Measurements from ENCODE around the gene PCSK5. TPM values are rescaled to one million over a fixed set of nuclear protein-coding genes. Genes with fewer than 3 reads are reported as not detected.
"Not testable (repeated sequence)": the region's sequence is repeated elsewhere in the genome, so short reads cannot be mapped to it uniquely, and the experiment has no call there.

The PCSK5 gene
- total RNA-seq, 1 experiment from 2014 or later, result 0.48 TPM

DNA sequence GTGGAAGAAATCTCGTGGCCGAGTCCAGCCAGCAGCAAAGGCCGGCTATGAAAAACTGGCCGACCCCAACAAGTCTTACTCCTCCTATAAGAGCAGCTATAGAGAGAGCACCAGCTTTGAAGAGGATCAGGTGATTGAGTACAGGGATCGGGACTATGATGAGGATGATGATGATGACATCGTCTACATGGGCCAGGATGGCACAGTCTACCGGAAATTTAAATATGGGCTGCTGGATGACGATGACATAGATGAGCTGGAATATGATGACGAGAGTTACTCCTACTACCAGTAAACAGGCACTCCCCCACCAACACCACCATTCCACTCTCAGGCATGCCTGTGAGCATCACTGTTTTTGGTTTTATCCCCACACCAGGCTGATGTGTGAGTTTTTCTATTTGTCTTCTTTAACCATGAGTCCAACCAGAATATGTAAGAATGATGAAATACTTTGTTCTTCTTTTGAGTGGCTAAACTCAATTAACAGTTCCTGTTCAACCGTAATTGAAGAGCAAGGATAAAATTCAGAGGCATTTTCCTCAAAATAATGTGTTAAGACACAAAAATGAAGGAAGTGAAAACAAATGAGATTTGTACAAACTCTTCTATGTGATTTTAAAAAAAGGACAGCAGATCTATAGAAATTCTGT is 468.3 kb downstream of the PCSK5 start:
- DNase-seq (ENCODE audit: low spot score), result no peak

DNA sequence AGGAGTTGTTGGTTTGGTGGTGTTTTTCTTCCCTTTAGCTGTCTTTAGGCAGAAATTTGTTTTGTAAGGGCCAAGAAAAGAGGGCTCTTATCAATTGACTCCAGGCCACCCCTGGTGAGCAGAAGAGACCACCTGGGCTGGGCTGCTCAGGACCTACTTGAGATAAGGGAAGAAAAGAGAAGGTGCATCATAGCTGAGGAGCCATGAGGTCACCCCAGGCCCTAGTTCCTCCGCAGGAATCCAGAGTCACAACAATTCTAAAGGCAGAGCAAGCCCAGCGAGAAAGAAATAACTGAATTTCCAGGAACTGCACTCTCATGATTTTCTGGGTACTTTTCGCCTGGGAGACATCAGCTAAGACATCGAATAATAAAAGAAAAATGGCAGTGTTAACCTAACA is 468.9 kb downstream of the PCSK5 start:
- DNase-seq (ENCODE audit: low spot score), result no peak

DNA sequence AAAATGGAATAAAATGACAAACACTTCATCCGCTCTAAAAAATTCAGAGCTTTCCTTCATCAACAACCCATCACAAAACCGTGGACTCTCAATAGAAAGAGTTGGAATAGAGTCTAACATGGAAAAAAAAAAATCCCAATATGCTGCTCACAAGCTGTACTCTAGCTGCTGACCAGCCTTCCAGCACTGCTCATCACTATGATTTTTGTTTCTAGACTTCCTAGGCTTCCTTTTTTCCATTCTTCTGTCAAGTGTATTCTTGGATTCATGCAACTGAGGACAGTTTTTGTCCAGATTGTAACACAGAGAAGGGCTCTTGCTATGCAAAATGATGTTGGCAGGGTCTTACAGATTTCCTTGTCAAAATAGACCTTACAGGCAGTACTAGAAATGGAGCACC is 469.3 kb downstream of the PCSK5 start:
- DNase-seq (ENCODE audit: low spot score), result no peak

DNA sequence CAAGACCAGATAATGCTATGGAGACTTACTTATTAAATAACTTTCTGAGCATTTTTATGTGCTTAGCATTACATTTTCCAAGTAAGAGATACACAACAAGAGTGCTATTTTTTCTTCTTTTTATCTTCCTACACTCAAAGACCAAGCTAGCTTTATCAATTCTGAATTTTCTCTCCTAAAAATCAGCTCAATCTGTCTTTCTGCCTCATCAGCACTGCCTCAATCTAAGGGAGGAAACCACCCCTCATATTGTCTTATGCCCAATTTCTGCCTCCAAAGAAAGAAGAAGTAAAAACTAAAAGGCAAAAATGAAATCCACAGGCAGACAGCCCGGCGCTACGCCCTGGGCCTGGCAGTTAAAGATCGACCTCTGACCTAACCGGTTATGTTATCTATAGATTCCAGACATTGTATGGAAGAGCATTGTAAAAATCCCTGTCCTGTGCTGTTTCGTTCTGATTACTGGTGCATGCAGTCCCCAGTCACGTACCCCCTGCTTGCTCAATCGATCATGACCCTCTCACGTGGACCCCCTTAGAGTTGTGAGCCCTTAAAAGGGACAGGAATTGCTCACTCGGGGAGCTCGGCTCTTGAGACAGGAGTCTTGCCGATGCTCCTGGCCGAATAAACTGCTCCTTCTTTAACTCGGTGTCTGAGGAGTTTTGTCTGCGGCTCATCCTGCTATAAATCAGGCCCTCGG is 472.0 kb downstream of the PCSK5 start:
- DNase-seq (ENCODE audit: low spot score), result not testable (repeated sequence)

DNA sequence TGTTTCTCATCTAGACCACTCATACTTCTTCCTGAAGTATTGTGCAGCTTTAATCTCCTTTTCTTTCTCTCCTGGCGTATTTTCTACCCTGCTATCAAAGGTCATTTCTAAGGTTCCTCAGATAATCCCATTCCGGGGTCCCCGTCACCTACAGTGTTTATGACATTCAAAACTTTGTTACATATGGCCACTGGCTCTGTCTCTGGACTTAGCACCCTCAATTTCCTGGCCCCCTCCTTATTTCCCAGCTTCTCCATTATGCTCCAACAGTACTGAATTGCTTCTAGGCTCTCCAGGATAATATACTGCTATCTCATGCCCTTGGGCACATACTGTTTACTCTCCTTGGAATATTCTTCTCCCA is 472.5 kb downstream of the PCSK5 start:
- no peak for DNase-seq (ENCODE audit: low spot score)

DNA sequence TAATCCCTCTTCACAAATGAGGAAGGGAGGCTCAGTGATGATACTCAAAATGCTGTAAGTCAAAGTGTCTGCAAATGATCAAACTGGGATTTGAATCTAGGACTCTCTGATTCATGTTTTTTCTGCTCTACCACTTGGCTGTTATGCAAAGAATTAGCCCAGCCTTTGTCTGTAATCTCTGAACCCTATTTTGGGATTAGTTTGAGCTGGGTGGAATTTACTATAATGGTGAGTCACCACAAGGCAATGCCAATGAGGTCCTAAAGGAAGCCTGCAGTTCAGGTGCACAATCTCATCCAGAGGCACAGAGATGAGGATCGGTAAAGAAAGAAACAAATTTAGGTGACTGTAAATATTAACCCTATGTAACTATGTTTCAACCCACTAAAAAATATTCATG is 474.6 kb downstream of the PCSK5 start:
- DNase-seq (ENCODE audit: low spot score), result peak; percentile 71

DNA sequence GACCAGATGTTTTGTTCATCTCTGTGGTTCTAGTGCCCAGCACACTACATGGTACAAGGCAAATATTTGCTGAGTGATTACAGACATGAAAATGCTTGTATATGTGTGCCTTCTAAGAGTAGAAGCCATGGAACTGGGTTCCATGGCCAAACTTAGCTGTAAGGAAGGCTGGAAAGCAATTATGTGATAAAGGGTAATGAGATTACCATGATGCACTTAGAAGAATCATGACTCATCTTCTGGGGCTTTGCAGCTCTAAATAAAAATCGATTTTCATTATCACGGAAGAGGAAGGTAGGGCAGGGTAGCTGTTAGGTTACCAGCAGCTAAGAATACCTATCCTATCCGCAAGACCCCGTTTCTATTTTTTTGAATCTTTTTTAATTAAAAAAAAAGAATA is 475.8 kb downstream of the PCSK5 start:
- DNase-seq (ENCODE audit: low spot score), result no peak

DNA sequence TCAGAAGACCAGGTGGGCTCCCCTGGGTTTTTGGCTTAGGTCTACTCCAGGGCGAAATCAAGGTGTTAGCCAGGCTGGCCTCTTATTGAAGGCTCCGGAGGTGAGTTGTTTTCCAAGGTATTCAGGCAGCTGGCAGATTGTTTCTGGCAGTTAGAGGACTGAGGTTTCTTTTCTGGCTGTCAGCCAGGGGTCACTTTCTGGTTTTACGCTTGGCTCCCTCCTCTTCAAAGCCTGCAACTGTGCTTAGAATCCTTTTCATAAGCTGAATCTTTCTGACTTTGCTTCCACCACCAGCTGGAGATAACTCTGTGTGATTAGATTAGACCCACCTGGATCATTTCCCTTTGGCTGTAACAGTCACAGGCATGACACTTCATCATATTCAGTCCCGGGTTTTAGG is 479.1 kb downstream of the PCSK5 start:
- peak; percentile 76 for DNase-seq (ENCODE audit: low spot score)

DNA sequence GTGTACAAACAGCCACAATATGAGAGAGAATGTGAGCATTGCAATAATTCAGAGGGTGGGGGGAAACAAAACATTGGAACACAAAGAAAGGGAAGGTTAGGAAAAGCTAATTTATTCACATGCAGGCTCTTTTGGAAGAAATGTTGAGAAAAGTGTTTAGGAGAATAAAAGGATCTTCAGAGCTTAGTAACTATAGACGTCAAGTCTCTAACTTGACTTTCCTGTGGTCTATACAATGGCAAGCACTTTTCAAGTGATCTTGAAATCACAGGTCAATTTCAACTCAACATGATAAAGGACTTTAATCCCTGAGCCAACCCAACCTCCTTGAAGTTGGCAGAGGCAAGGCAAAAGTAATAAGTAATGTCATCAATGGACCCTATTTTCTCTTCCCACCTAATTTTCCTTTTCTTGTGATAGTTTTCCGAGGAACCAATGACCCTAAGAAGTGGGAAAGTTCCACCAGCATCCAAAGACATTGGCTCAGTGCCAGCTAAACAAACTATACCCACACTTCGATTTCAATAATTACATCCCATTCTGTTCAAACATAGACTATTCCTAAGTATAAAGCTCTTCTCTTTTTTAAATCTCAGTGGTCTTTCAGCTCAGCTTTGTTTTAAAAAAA is 480.0 kb downstream of the PCSK5 start:
- no peak for DNase-seq (ENCODE audit: low spot score)

DNA sequence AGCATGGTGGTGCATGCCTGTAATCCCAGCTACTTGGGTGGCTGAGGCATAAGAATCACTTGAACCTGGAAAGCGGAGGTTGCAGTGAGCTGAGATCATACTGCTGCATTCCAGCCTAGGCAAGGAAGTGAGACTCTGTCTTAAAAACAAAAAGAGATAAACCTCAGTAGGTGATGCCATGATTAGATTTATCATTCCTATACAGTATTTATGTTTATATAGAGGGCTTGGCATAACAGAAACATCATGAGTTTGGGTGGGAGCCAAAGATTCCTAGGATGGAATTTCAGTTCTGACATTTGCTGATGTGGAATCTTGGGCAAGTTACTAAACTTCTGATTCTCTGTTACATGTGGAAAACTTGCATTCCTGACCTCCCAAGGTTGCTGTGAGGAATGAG is 481.4 kb downstream of the PCSK5 start:
- peak; percentile 65 for DNase-seq (ENCODE audit: low spot score)

DNA sequence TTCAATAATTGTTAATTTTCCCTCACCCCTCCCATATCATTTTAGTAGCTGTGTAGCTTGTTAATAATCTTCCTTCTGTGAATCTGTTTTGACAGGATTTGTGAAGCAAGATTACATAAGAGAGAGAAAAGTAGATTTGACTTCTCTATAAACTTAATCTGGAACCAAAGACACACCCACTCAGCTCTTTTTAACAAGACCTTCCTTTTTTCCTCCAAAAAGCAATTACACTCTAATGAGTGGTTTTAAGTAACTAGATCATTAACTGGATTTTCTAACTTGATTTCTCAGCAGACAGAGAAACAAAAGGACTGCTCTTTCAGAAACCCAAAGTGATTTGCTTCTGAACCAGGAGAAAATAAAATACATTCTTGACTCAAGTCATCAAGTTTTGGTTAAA is 481.9 kb downstream of the PCSK5 start:
- DNase-seq (ENCODE audit: low spot score), result no peak

DNA sequence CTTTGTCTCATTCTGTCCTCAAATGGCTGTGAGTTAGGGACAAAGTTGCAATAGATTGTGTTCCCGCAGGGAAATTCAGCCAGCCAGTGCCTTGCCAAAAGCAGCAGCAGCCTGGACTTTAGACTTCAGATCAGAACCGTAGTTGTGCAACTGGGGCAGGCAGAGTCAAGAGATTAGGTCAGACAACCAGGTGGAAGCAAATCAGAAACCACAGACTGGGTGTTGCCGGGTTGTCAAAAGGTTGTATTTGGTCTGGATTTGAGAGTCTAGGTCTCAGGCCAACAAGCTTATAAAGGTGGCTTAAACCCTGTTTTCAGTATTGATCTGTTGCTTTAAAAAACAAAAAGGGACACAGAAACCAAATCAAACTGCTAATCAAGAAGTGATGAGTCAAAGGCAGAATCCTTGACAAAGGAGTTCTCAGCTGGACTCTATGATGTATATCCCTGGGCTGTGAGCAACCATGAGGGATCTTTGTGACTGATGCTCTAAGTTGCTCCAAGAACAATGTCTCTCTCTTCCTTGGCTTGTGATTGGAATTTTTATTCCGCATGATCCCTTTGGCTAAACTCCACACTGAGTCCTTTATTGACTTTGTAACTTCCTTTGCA is 482.8 kb downstream of the PCSK5 start:
- no peak for DNase-seq (ENCODE audit: low spot score)

DNA sequence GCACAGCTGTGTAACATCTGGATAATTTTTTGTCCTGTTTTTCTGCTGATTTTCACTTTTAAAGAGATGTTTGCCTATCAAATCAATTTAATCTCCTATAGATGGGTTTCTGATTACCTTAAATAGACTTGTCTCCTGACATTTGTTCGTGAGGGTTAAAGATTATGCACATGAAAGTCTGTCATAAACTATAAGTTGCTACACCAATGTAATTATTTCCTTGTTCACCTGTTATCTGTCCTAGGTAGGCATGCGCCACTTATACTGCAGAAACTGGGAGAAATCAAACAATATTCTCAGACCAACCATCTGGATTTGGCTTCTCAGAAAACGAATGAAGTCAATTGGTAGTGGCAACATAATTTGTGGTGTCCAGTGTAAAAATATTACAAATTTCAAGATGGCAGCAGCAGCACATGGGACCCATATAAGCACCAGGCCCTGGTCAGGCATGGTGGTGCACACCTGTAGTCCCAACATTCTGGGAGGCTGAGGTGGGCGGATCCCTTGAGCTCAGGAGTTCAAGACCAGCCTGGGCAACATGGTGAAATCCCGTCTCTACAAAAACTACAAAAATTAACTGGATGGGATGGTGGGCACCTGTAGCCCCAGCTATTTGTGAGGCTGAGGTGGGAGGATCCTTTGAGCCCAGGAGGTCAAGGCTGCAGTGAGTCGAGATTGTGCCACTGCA is 483.5 kb downstream of the PCSK5 start:
- no peak for DNase-seq (ENCODE audit: low spot score)

DNA sequence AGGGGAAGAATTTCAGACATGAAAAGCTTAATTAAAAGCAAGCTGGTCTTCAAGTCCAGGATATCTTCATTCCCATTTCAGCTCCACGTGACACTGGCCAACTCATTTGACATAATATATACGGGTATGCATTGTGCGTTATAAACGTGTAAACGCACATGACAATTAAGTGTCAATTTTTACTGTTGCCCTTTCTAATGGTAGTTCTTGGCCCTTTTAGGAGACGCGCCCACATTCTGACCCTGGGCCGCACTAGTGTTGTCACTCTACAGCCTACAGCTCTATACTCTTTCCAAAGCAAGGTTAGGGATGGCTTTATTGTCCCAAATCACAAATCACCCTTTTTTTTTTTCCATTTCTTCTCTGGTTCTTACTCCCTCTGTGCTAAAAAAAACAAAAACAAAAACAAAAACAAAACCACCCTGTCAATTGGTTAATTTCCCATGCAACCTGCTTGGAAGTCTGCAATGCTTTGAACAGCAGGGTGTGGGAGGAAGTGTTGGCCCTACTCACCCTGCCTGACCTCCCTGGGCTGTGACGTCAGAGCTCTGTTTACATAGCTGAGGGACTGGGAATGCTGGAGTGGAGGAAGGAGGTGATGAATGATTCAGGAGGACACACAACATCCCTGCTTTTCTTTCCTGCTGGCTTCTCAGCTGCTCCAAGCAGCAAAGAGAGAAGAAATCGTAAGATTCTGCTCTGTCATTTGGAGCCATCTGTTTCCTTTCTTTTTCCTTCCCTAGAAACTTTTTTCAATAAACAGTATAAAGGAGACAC is 484.5 kb downstream of the PCSK5 start:
- peak; percentile 96 for DNase-seq (ENCODE audit: low spot score)

DNA sequence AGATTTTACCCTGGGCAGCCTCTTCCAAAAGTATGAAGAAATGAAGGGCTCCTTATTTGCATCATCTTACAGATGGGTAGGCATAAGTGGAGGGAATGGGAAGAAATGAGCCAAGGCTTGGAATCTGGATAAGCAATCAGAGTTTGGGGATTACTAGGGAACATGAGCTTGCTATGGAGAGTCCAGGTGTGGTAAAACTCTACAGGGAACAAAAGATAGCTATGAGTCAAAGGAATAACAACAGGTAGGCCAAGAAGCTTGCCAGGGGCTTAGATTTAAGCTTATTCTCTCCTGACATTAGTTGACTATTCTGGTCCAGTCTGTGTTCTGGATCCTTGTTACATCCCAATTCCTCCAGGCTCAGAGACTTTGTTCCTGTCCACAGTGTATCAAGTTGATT is 487.3 kb downstream of the PCSK5 start:
- no peak for DNase-seq (ENCODE audit: low spot score)

DNA sequence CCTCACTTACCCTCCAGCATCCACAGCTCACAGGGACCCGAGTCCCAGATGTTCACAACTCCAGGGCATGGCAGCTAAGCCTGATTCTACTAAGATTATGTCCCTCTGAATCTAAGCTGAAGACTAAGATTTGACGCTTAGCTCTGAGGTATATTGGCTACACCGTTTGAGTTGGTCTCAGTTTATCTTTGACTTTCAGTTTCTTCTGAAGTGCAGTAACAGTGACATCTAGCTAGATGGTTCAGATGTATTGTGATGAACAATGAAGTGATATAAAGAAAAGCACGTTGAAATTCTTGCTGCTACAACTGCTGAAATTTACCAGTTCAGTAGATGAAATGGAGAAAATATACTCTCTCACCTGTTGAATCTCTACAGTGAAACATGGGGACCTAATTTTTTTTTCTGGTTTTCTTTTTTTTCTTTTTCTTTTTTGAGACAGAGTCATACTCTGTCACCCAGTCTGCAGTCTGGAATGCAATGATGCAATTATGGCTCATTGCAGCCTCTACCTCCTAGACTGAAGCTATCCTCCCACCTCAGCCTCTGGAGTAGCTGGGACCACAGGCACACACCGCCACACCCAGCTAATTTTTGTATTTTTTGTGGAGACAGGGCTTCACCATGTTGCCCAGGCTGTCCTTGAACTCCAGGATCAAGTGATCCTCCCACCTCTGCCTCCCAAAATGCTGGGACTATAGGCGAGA is 488.0 kb downstream of the PCSK5 start:
- no peak for DNase-seq (ENCODE audit: low spot score)

DNA sequence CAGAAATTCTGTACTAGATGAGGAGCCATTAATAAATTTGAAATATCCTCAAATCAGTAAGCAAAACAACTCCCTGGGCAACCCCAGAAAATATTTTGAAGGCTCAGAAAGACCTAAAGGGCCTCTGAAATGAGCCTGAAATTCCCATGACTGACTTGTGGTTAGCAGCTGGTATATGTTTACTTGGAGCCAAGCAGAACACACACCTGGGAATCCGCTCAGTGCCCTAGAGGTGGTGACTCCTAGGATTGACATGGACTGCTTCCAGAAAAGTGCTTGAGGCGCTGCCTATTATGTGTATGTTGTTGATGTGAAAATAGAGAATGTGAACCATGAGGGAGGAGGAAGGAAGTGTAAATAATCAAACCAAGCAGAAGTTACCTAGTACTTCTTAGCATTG is 489.0 kb downstream of the PCSK5 start:
- DNase-seq (ENCODE audit: low spot score), result no peak

DNA sequence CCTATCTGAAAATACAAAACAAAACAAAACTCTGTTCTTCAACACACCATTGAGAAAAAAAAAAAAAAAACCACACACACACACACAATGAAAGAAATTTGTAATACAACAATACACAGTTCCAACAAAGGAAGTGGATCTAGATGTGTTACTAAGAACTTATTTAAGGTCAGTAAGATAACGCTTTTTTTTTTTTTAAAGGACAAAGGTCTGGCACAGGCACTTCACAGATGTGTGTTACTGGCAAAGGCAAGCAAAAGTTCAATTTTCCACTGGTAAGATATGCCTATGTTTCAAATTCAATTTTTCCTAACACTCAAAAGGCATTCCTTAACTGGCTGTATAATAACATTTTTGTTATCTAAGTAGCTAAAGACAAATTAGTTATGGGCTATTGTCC is 500.2 kb downstream of the PCSK5 start:
- DNase-seq (ENCODE audit: low spot score), result no peak

DNA sequence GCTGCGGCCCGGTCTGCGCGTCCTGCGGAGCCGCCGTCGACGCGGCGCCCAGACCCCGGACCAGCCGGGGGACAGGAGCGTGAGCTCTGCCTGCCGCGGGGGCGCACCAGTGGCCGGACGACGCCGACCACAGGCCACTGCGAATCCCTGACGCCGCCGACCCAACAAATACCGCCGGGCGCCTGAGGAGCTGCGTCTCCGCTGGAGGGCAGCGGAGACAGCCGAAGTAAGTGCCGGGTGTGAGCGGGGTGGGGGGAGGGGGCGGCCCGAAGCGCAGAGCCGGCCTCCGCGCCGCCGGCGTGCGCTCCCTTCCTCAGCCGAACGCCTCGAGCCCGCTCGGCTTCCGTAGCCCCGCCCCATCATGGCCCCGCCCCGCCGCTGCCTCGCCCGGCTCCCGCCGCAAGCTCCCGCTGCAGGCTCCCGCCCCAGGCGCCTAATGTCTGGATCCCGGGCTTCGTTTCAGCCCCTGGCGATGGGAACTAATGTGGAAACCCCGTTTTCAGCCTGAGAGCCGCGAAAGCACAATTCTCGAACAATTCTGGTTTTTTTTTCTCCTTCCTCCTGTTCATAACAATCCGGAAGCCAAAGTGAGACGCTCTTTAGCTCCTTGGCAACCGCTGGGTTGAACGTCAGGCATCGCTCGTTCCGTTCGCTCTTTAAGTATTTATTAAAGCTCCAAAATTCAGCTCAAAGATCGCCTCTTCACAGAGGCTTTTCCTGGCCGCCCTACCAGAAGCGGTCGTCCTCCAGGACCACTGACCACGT is 503.9 kb downstream of the PCSK5 start, which contains the start of gene RFK:
Gene RFK, minus strand, starts transcription at position 232 of the 765 bp plus-strand sequence. CDS start 255 bp downstream, outside the sequence.
- DNase-seq (ENCODE audit: low spot score), result peak; percentile 86

DNA sequence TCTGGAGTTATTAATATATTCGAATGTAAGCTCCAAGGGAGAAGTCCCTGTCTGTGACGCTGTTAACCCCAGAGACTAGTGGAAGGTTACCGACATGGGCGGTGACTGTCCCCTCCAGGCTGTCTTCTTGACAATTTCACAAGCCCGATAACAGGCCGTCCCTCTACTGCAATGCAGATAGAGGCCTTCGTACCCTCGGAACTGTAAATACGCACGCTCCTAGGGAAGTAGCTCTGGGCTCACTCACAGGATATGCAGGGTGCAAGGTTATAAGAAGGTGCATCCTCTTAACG is 504.4 kb downstream of the PCSK5 start:
- DNase-seq (ENCODE audit: low spot score), result peak; percentile 56

Data from A172 (cell line).